Fibroblast of skin of back (primary cell): Measurements from ENCODE around the gene EFCAB12.

Experiments used
- DNase-seq: peaks from one replicate; pipeline ENCODE4 v3.0.0-alpha.2; 2013

Gene EFCAB12

DNA sequence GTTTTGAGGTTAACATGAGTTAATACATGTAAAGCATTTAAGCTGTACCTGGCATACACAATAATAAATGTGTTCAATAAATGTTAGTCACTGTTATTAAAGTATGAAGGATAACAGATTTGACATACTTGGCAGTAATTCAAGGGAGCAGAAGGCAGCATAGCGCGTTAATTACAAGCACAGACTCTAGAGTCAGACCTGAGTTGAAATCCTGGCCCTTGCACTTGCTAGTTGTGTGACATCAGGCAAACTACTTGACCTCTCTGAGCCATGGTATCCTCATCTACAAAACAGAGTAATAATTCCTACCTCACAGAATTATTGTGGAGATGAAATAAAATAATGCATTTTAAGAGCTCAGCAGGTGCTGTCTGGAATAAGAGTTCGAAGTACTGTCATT, 17.0 kb upstream of the EFCAB12 start:
- DNase-seq = no peak

DNA sequence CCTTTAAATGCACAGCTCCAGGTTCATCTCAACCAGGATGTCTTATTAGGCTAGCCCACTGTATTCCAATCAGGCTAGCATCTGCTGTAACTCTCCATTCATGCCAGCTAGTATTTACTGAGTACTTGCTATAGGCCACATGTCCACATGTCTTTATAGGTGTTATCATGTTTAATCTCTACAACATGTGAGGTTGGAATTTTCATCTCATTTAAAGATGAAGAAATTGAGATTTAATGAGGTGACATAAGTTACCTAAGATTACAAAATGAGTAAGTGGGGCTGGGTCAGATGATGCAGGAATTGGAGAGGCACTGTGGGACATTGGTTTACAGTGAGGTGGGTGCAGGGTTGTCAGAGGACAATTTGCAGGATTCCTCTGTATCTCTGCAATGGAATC, 14.5 kb upstream of the EFCAB12 start:
- no peak for DNase-seq

DNA sequence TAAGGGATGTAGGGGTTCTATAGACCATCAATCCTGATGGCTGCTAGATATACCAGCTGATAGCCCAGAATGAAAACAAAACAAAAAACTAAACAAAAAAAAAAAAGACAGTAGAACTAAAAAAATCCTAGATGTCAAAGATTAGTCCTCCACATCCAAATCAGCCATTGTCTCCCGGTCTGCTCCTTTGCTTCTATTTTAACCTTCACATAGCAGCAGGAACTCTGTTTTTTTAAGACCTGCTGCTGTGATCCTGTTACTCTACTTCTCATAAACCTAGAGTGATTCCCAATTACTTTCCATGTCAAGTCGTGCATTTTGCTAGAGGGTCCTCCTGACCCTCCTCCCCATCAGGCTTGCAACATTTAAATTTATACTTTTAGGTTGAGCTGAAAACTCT, 14.1 kb upstream of the EFCAB12 start:
- DNase-seq = no peak

DNA sequence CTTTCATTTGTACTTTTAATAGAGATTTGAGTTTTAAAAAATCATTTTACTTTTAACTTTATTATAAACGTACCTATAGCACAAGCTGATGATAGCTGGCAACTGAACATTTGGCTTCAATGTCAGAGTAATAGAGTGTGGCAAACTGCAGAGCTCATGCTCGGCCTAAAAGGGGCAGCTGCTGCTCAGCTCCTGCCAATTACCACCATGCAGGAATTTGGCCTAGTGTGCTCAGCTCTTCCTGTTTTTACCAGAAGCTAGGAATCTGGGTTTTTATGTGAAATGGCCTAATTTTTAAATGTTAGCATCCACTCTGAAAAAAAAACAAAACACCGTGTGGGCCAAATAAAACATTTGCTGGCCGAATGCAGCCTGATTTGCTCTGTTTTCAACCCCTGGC, 13.3 kb upstream of the EFCAB12 start:
- peak; percentile 46 for DNase-seq

DNA sequence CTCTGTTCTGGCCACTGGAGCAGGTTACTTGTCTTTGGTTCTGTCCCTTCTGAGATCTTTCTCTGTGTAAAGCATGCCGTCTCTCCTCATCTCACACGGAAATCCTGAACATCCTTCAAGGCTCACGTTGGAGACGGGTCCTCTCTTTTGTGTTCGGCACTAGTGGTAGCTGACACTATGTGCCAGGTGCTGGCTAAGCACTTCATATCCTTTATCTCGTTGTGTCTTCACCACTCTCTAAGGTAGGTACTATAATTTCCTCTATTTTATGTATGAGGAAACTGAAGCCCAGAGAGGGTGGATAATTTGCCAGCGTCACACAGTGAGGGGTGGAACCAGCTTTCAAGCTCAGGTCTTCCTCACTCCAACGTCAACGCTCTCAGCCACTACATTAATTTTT, 12.8 kb upstream of the EFCAB12 start:
- no peak for DNase-seq

DNA sequence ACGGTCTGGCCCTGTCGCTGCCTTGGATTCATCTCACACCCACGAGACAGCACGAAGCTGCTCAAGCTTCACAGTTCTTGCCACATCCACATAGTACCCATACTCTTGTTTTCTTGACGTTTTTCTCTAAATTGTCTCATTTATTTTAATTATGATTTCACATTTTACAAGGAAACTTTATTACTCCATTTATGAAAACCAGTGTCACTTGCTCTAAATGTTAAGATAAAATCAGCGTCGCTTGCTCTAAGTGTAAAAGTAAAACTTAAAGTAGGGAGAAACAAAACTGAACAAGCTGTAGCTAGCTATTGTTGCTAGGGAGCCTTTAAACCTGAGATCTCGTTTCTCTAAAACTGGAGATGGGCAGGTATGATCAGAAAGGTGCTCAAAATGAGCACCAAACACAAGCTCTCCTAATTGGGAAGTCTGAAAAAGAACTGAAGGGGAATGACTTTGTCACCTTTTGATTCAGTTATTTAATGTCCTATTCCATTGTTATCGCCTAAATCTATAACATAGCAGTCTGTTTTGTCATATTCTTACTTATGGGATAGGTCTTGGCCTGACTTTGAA, 12.3 kb upstream of the EFCAB12 start:
- DNase-seq = no peak

DNA sequence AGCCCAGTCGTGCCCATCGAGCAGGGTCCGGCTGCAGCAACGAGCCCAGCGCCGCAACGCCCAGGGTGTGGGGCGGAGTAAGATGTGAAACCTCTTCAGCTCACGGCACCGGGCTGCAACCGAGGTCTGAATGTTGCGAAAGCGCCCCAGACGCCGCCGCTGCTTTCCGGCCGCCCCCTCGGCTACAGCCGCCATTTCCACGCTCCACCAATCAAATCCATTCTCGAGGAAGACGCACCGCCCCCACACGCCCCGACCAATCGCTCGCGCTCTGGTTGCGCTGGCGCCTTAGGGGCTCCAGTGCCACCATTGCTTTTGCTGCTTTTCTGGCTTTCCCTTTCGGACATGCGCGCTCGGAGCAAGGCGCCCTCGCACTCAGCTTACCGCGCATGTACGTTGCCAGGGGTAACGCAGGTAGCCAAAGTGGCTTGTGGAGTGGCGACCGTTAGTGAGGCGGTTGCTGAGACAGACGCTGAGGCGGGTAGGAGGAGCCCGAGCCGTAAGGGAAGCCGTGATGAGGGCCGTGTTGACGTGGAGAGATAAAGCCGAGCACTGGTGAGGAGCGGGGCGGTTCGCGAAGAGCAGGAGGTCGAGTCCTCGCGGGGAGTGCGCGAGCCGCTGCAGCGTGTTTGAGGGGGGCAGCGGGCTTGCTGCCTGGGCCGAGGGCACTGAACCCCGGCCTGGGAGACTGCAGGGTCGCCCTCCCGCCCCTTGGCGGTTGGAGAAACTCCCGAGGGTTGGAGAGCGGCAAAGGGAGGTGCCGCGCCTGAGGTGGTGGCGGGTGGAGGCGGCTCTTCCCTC, 11.6 kb upstream of the EFCAB12 start, which contains the start of the genes IFT122 and MBD4:
Gene IFT122, plus strand, starts transcription at position 408 of the 801 bp plus-strand sequence. Its CDS starts 107 bp downstream, at position 515.
Gene MBD4, minus strand, starts transcription at position 132 of the 801 bp plus-strand sequence. Its CDS starts 115 bp downstream, at position 17.
- peak; percentile 100 for DNase-seq

DNA sequence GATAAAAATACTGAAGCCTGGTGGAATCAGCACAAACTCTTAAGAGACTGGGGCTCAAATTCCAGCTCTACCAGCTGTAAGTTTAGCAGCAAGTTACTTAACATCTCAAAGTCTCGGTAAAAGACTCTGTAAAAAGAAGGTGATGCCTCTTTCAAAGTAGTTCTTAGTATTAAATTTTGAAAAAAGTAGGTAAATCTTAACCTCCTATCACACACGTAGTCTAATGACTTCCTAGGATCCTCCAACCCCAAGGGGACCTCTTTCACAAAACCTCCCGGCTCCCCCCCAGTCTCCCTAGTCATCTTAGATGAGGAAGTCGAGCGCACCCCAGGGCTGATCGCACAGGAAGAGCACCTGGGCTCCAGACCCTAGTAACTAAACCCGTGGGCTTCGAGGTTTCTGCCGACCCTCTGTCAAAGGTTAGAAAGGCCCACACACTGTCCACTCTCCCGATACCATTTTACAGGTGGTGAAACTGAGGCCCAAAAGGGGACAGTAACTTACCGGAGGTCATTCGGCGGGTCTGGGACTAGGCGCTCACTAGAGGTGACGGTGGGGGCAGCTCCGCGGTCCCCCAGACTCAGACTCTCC, 10.9 kb upstream of the EFCAB12 start:
- no peak for DNase-seq

DNA sequence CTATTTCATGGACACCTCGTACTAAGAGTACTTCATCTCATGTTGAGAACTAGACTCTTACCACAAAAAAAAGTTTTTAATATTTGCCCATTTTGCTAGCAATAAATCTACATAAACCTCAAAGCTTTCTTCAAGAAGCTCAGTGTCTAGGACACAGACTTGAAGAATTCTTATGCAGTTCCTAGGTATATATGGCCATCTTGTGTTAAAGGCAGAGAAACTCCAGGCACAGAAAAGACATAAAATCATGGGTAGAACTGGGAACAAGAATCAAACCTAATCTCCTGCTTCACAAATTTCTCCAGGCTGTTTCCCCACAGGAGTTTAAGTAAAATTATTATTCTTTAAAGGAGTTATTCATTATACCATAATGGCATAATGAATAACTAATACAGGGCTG, 6.9 kb upstream of the EFCAB12 start:
- DNase-seq = no peak

DNA sequence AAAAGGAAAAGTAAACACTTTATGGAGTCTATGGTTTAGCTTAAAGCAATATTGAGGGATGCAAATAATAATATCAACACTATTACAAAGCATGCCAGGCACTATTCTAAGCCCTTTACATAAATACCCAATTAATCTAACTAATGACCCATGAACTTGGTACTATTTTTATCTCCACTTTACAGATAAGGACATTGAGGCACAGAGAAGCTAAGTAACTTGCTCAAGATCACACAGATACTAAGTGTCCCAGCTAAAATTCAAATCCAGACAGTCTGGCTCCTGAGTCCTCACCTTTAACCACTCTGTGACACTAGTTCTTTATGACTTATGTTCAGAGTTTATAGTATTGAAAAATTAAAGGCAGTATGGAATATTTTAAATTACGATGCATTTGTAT, 5.7 kb upstream of the EFCAB12 start:
- DNase-seq = no peak

DNA sequence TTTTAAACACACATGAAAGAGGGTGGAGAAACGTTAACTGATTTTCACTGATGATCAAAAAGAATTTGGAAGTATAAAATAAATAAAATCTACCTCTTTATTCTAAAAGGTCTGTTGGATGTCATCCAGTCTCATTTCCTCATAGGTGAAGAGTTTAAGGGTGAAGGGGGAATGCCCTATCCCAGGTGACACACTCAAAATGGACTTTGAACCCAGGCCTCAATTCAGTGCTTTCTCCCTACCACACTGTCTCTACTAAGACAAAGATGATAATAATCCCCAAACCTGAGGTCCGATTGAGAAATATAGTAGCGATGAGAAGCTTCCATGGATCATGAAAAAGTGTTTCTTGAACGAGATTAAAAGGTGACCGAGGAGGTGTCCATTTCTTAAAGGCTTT, 5.1 kb upstream of the EFCAB12 start:
- no peak for DNase-seq

DNA sequence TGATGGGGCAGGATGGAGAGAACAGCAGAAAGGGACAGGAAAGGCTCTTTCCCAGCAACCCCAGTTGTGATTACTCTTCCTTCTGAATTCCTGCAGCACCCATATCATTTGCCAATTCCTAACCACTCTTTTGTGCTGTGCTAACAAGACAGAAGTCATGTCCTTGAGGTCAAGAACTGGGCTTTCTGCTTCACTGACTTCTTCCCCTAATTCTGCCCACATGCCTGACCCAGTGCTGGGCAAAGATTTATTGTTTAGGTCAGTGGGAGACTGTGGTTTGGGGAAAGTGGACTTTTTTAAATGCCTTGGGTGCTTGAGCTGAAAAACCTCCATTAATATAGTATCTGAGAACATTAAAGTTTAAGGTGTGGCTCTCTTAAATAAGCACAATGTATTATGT, 4.2 kb upstream of the EFCAB12 start:
- no peak for DNase-seq

DNA sequence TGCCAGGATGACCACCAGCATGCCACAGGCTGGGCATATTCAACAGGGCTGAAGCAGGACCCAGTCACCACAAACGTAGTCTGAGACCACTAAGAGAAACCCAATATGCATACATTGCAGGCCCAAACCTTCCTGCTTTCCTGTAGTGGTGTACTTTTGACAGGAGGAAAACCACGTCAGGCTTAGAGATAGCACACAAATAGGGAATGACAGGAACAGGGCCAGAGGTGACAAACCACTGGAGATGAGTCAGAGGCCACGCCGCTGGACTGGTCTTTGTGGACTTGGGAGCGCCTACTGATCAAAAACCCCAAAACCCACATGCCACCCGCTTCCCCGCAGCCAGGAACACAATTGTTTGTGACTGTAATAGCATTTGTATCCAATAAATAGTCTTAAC, 3.6 kb upstream of the EFCAB12 start:
- no peak for DNase-seq

DNA sequence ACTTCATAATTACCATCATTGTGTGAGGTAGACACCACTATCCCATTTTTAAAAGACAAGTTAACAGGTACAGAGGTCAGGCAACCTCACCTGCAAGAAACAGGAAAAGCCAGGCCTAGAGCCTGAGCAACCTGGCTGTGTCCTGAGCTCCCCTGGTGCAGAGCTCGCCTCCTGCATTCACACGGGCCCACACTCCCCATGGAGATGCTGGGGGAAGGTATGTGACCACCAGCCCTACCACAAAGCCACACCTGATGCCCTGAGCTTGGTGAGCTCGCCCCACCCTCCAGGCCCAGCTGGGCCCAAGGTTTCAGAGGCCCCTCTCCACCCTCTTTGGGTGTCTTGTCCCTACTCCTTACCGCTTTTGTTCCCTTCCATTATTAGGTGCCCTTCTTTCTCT, 1.2 kb upstream of the EFCAB12 start:
- DNase-seq = no peak

DNA sequence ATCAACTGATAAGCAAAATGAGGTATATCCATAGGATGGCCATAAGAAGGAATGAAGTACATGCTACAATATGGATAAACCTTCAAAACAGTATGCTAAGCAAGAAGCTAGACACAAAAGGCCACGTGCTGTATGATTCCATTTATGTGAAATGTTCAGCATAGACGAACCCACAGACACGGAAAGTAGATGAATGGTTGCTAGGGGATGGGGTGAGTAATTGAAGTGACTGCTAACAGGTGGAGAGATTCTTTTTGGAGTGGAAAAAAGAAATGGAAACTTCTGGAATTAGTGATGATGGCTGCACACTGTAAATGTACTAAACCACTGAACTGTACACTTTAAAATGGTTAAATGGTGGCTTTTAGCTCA, 630 bp upstream of the EFCAB12 start:
- no peak for DNase-seq

DNA sequence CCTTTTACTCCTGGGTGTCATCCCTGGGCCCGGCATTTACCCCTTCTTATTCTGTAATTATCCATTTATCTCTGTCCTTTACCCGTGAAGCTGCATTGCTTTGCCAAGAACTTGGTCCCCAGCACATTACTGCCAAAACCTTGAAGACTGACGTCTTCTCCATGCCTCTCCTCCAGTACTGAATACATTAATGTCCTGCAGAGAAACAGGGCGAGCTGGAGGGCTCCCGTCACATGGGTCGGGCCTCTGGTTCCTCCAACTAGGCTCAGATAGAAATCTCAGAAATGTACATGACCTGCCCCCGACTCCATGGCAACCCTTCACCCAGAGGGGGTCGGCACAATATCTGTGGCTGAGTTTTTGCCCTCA, 445 bp downstream of the EFCAB12 start:
- no peak for DNase-seq

DNA sequence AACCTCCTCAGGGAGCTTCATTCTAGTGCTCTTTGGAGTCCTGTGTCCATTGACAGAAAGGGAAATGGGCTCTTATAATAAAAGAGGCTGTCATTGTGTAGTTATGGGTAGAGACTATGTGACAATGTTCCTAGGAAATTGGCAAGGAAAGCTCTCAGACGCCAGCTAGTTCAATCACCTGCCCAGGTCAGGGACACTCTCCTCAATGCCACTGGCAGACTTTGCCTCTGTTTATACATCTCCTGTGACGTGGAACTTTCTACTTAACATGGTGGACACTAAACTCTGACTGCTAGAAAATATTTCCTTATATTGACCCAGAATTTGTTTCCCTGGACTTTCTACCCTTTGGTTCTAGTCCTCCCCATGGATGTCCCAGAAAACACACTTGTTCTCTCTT, 2.8 kb downstream of the EFCAB12 start:
- DNase-seq = no peak

DNA sequence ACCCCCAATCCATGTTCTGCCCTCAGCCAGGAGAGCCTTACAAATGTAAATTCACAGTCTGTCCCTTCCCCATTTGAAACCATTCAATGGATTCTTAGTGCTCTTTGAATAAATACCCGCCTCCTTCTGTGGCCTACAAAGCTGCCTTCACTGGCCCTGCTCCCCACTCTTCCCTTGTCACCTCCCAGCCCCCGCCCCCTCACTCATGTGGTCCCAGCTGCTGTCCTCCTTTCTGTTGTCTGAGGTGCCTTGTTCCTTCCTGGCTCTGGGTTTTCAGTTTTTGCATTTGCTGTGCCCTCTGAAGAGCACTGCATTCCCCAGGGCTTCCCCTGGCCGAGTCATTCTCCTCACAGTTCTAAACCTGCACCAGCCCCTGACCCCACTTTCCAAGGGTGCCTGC, 3.2 kb downstream of the EFCAB12 start:
- no peak for DNase-seq

DNA sequence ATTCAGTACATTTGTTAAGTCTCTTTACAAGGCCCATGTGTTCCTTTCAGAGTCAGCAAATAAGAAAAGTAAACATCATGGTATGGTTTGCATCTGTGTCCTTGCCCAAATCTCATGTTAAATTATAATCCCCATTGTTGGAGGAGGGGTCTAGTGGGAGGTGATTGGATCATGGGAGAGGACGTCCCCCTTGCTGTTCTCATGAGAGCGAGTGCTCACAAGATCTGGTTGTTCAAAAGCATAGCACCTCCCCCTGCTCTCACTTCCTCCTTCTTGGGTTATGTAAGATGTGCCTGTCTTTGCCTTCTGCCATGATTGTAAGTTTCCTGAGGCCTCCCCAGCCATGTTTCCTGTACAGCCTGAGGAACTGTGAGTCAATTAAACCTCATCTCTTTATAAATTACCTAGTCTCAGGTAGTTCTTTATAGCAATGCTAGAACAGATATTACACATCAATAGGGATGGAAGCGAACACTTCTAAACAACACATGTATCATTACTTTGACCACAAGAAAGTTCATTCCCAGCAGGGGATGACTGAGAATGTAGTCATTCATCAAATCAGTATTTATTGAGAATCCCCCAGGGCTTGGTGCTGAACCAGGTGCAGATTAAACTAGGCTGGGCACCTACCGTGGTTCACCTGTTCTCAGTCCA, 4.1 kb downstream of the EFCAB12 start:
- DNase-seq = no peak

DNA sequence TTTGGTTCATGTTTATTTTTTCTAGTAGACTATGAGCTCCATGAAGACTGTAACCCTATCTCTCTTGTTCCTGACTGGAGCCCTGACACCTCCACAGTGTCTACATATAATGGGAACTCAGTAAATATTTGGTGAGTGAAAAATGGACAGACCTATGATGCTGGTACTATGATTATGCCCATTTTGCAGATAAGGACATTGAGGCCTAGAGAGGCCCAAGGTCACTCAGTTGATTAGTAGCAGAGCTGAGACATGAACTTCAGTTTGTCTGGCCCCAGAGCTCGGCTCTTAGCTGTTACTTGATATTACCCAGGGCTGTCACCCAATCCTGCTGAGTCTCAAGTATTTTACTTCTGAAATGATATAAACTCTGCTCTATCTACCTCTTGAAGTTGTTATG, 5.5 kb downstream of the EFCAB12 start:
- no peak for DNase-seq

DNA sequence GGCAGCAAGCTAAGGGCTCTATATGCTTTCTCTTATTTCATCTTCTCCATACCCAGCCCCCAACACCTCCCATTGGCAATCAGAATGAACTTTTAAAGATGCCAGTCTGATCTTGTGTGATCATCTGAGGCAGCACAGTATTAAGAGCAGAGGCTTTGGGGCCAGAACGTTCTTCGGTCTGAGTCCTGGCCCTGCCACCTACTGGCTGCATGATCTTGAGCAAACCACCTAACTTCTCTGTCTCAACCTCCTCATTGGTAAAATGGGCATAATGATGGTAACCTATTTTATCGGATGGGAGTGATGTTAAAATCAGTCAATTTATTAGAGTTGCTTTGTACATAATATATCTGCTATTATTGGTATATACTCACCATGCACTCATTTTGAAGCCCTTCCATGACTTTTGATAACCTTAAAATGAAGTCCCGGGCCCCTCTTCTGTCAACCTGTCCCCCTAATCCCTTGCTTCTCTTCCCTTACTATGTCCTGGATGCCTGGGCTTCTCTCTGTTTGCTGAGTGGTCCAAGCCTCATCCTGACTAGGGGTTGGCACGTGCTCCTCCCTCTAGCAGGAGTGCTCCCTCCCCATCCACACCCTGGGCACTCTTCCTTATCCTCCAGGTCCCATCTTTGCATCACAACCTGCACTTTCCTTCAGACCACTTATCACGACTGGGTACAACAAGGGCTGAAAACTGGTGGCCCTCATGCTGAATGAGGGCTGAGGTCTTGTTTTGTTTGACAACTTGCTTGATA, 6.3 kb downstream of the EFCAB12 start:
- DNase-seq = no peak

DNA sequence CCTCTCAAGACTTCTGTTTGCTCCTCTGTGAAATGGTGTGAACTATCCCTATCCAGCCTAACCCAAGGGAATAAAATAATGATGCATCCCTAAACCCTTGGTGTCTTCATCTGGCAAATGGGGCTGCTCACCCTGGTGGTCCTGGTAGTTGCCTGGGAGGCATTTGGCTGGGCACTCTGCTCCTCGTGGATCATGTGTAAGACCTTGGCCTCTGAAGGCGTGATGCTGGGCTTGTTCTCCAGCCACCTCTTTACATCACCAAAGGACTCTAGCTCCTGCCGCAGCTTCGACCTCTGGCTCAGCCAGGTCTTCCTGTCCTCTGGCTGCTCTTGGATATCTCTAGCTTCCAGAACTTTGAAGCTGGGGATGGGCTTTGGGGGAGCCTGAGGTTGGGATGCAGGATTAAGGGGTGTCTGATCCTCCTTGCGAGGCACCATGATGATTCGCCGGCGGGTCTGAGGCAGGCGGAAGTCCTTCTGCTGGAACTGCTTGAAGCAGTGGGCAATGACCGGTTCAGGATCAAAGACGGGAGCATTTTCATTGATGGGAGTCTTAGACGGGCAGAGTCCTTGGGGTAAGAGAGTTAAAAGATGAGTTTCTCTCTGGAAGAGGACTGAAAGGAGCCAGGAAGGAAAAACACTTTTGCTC, 7.1 kb downstream of the EFCAB12 start:
- DNase-seq = no peak
